Parathyroid adenoma (tissue), 2 donors: ENCODE results near the gene S100A1.

ENCODE experiments used
- H2AFZ ChIP-seq: fragments of 300-600 bp; sonication (generic); one replicate; pipeline ENCODE4 v1.7.0; 2017; ENCODE audit warnings: antibody characterized with exemption, mild to moderate bottlenecking
- H3K27ac ChIP-seq: fragments of 300-600 bp; sonication (generic); one replicate; pipeline ENCODE4 v1.7.0; 2017
- H3K27me3 ChIP-seq: fragments of 300-600 bp; sonication (generic); one replicate; pipeline ENCODE4 v1.7.0; 2017; ENCODE audit warnings: low read length; ENCODE audit not compliant: control insufficient read depth, insufficient read depth
- H3K36me3 ChIP-seq: fragments of 300-600 bp; sonication (generic); one replicate; pipeline ENCODE4 v1.7.0; 2017; ENCODE audit warnings: low read length; ENCODE audit not compliant: control insufficient read depth, insufficient read depth
- H3K4me1 ChIP-seq: fragments of 300-600 bp; sonication (generic); one replicate; pipeline ENCODE4 v1.7.0; 2017; ENCODE audit warnings: control low read depth
- H3K4me2 ChIP-seq: fragments of 300-600 bp; sonication (generic); one replicate; pipeline ENCODE4 v1.7.0; 2017; ENCODE audit warnings: low read length
- H3K4me3 ChIP-seq: fragments of 300-600 bp; sonication (generic); one replicate; pipeline ENCODE4 v1.7.0; 2017; ENCODE audit warnings: low read depth, low read length
- H3K79me2 ChIP-seq: fragments of 300-600 bp; sonication (generic); one replicate; pipeline ENCODE4 v1.7.0; 2017; ENCODE audit warnings: control low read depth
- H3K9ac ChIP-seq: fragments of 300-600 bp; sonication (generic); one replicate; pipeline ENCODE4 v1.7.0; 2017; ENCODE audit warnings: mild to moderate bottlenecking
- H3K9me3 ChIP-seq: fragments of 300-600 bp; sonication (generic); one replicate; pipeline ENCODE4 v1.7.0; 2017; ENCODE audit warnings: low read length; ENCODE audit not compliant: control insufficient read depth
- TF ChIP-seq, protein P1 (sequence below): fragments of 300-600 bp; sonication (generic); IDR thresholded peaks from one replicate; pipeline ENCODE4 v1.7.0; 2017; ENCODE audit warnings: antibody characterized with exemption, mild to moderate bottlenecking
- donor health status: primary hyperparathyroidism.

S100A1 gene

DNA sequence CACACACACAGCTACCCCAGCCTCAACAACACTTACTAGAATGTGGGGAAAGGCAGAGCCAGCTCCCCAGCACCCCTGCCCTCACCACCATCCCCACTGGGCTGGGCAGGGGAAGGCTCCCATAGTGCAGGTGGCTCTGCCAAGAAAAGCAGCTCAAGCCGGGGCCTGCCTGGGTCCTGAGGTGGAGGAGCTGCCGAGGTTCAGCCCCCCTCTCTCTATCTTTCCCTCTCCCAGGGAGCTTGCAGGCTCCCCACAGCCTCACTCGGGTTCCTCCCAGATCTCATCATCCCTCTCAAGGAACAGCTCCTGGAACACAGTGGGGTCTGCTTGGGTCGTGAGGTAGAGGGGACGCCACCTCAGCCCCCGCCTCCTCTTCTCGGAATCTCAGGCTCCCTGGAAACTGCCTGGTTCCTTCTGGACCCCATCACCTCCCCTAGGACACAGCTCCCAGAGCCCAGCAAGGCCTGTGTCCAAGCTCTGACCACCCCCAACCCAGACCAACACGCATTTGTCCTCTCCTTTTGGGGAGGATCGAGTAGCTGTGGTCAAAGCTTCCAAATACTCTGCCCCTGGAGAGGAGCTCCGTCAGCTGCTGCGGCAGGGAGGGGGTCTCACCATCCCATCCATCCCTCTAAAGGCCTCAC is 16.0 kb upstream of the S100A1 start:
- Histone ChIP-seq H3K4me3 (peak overlapping the region; percentile 79), H3K4me2 (peak overlapping the region; percentile 92), H3K4me1 (peaks cover 33% of the 10 kb centered on the region), H3K9me3 (no peaks in the 10 kb centered on the region), H3K9ac (peak overlapping the region; percentile 80), H3K27ac (peak overlapping the region; percentile 83), H3K79me2 (peaks cover 3% of the 10 kb centered on the region), H2AFZ (peak overlapping the region; percentile 56), H3K27me3 (no peaks in the 10 kb centered on the region), H3K36me3 (no peaks in the 10 kb centered on the region)
- TF ChIP-seq, protein P1, sequence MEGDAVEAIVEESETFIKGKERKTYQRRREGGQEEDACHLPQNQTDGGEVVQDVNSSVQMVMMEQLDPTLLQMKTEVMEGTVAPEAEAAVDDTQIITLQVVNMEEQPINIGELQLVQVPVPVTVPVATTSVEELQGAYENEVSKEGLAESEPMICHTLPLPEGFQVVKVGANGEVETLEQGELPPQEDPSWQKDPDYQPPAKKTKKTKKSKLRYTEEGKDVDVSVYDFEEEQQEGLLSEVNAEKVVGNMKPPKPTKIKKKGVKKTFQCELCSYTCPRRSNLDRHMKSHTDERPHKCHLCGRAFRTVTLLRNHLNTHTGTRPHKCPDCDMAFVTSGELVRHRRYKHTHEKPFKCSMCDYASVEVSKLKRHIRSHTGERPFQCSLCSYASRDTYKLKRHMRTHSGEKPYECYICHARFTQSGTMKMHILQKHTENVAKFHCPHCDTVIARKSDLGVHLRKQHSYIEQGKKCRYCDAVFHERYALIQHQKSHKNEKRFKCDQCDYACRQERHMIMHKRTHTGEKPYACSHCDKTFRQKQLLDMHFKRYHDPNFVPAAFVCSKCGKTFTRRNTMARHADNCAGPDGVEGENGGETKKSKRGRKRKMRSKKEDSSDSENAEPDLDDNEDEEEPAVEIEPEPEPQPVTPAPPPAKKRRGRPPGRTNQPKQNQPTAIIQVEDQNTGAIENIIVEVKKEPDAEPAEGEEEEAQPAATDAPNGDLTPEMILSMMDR = no peak

DNA sequence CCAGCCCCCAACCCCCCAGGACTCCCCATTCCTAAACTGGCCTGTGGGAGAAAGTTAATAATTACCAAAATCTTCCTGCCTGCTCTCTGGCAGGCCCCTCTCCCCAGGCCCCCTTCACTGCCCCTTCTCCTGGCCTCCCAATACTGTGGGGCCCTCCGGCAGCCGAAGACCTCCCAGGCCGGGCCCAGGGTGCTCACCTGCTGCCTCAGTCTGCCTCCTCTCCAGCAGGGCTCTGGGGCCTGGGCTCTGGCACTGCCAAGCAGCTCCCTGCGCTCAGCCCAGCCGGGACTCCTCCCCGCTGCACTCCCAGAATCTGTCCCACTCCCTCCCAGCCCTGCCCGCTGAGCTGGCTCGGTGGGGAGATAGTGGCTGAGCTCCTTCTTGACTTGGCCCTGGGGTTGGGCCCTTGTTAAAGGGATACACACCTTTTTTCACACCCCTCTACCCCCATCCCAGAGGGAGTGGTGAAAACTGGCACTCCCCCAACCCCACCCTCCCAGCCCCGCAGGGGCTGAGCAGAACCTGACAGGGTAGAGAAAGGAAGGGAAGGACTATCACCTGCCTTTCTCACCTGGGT is 15.4 kb upstream of the S100A1 start, which contains the start of gene S100A16:
S100A16 (minus strand) TSS at position 383 of the 577 bp plus-strand sequence. CDS start 4,986 bp downstream, outside the sequence.
- Histone ChIP-seq H3K27ac (peak within 1 kb of the TSS; percentile 83), H3K4me1 (peaks cover 35% of the 10 kb centered on the region), H3K9ac (peak within 1 kb of the TSS; percentile 80), H3K4me3 (peak within 1 kb of the TSS; percentile 79), H3K4me2 (peak within 1 kb of the TSS; percentile 92), H3K27me3 (no peaks in the 10 kb centered on the region), H3K9me3 (no peaks in the 10 kb centered on the region), H2AFZ (peak within 1 kb of the TSS; percentile 56), H3K79me2 (no peaks in the 10 kb centered on the region), H3K36me3 (no peaks in the 10 kb centered on the region)
- TF ChIP-seq, protein P1 = no peak

DNA sequence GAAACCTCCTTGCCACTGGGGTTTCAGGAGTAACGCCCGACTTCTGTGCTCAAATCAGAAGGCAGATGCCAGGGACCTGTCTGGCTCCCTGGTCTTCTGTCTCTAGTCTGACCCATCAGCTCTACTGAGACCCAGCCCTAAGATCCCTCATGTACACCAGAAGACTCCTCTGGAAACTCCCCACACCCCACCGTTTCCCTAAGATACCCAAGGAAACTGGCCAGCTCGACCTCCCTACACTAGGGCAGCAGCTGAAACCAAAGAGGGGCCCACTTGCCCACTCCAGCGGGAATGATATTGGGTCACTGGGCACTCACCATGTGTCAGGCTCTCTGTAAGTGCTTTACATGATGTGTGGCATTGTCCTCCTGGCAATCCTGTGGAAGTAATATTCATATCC is 14.8 kb upstream of the S100A1 start:
- Histone ChIP-seq H3K9ac (no peak overlapping the region), H3K27me3 (no peaks in the 10 kb centered on the region), H3K4me1 (peaks cover 32% of the 10 kb centered on the region), H3K79me2 (no peaks in the 10 kb centered on the region), H3K9me3 (no peaks in the 10 kb centered on the region), H3K4me2 (peak overlapping the region; percentile 22), H3K27ac (peak overlapping the region; percentile 83), H3K36me3 (no peaks in the 10 kb centered on the region), H3K4me3 (peak overlapping the region; percentile 79), H2AFZ (peak overlapping the region; percentile 53)
- TF ChIP-seq, protein P1 = no peak

DNA sequence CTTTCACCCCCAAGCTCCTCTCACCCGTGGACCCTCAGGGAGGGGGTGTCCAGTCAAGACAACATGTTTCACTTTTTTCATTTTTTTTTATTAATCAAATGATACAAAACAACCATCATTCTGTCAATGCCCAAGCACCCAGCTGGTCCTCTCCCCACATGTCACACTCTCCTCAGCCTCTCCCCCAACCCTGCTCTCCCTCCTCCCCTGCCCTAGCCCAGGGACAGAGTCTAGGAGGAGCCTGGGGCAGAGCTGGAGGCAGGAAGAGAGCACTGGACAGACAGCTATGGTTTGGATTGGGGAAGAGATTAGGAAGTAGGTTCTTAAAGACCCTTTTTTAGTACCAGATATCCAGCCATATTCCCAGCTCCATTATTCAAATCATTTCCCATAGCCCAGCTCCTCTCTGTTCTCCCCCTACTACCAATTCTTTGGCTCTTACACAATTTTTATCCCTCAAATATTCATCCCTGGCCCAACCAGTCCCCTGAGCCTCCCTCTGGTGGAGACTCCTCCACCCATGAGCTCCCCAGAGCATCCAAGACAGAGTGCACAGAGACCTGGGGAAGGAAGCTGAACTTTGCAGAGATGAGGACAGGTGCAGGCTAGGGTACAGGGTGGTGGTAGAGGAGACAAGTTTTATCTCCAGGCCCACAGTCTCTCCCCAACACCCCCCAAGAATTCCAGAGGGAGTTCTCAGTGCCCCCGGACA is 13.9 kb upstream of the S100A1 start:
- Histone ChIP-seq H3K9ac (no peak overlapping the region), H3K4me2 (peak overlapping the region; percentile 58), H3K4me3 (no peak overlapping the region), H3K36me3 (no peaks in the 10 kb centered on the region), H3K4me1 (peaks cover 28% of the 10 kb centered on the region), H3K27ac (no peak overlapping the region), H2AFZ (no peak overlapping the region), H3K27me3 (no peaks in the 10 kb centered on the region), H3K79me2 (no peaks in the 10 kb centered on the region), H3K9me3 (no peaks in the 10 kb centered on the region)
- TF ChIP-seq, protein P1 = no peak
